NOMO-1 treated with DMSO at 0.1 percent for 48 hours (cell line): ENCODE measurements around the gene FBXO46.
A peak's percentile ranks its signal among the peaks of the same experiment; 100 is the strongest.

Source experiments
- DNase-seq: peaks from one replicate; lab custom pipeline; 2025; ENCODE audit not compliant: unreplicated experiment; lab: John Stamatoyannopoulos, UW

FBXO46 gene

GRCh38 chr19:45730368-45731288 lies at the start of gene FBXO46:
TSS of gene FBXO46 (minus strand) at chr19:45730896. CDS start at chr19:45713495, 17,401 bp downstream.
- DNase-seq, result peak; percentile 98

GRCh38 chr19:45780146-45780447 lies 49.4 kb upstream of the FBXO46 start:
- no peak for DNase-seq

- peak; percentile 38 for DNase-seq
These were observed 48.8 kb upstream of the FBXO46 start for GRCh38 chr19:45779231-45780145.

- DNase-seq, result no peak
These were observed 47.4 kb upstream of the FBXO46 start for GRCh38 chr19:45778010-45778661.

GRCh38 chr19:45777395-45777961 lies 46.8 kb upstream of the FBXO46 start:
- no peak for DNase-seq

- no peak for DNase-seq
These were observed 44.1 kb upstream of the FBXO46 start for GRCh38 chr19:45774765-45775164.

GRCh38 chr19:45773384-45773783 lies 42.7 kb upstream of the FBXO46 start:
- DNase-seq, result no peak

- DNase-seq, result no peak
These were observed 42.2 kb upstream of the FBXO46 start for GRCh38 chr19:45772912-45773311.

- no peak for DNase-seq
These were observed 41.6 kb upstream of the FBXO46 start for GRCh38 chr19:45772130-45772840.

- no peak for DNase-seq
These were observed 40.7 kb upstream of the FBXO46 start for GRCh38 chr19:45771311-45771933.

- peak; percentile 88 for DNase-seq
These were observed 39.8 kb upstream of the FBXO46 start for GRCh38 chr19:45770192-45771101.

- peak; percentile 46 for DNase-seq
These were observed 39.1 kb upstream of the FBXO46 start for GRCh38 chr19:45769821-45770191.

- DNase-seq, result peak; percentile 90
These were observed 38.5 kb upstream of the FBXO46 start, which contains the start of gene SIX5 for GRCh38 chr19:45768984-45769782. TSS of gene SIX5 (minus strand) at chr19:45769252. CDS start at chr19:45768844, 408 bp downstream.

- peak; percentile 36 for DNase-seq
These were observed 37.9 kb upstream of the FBXO46 start for GRCh38 chr19:45768655-45768983.

GRCh38 chr19:45767881-45768654 lies 37.4 kb upstream of the FBXO46 start:
- no peak for DNase-seq

GRCh38 chr19:45767410-45767880 lies 36.7 kb upstream of the FBXO46 start:
- DNase-seq, result no peak

GRCh38 chr19:45766869-45767346 lies 36.2 kb upstream of the FBXO46 start:
- DNase-seq, result no peak
